GM19372 (cell line): ENCODE measurements around the gene BANP.
"Not testable (repeated sequence)": the region's sequence is repeated elsewhere in the genome, so short reads cannot be mapped to it uniquely, and the experiment has no call there.

Experiments used
- ATAC-seq: cut with Tn5 transposase; IDR thresholded peaks from one replicate; pipeline ENCODE4 v1.9.1; 2021; ENCODE audit warnings: mild to moderate bottlenecking, low read depth, moderate library complexity; ENCODE audit not compliant: unreplicated experiment

The BANP gene

DNA sequence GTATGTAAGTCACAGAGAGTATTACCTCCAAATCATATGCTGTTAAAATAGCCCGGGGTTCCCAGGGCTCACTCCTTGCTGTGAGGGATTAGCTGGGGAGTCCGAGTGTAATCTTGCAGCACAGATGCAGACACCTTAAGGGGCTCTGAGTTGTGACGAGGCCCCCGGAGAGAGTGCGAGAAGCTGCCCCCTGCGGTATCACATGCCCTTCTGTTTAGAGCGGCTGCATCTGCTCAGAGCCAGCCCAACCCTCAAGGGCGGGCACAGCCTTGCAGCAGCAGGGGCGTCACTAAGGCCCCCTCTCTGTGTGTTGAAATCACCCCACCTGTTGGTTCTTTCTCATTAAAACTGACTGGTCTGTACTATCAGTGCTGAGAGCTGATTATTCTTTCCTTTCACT lies 37.4 kb downstream of the BANP start:
- ATAC-seq = not testable (repeated sequence)

DNA sequence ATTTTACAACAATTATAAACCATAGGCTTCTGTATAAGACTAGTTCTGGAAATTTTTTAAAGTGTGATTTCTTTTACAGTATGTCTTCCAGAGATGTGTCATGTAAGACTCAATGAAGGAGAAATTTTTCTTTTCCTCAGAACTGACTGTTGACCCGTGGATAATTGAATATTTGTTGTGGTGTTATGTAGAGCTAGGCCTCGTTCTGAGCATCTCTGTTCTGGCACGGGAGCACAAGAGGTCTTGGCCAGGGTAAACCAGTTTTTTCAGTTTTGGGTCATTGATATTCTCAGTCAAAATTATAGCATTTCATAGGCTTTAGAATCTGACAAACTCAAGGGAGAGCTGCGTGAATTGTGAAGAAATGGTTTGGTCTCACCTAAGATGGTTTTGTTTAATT lies 39.0 kb downstream of the BANP start:
- ATAC-seq = not testable (repeated sequence)

DNA sequence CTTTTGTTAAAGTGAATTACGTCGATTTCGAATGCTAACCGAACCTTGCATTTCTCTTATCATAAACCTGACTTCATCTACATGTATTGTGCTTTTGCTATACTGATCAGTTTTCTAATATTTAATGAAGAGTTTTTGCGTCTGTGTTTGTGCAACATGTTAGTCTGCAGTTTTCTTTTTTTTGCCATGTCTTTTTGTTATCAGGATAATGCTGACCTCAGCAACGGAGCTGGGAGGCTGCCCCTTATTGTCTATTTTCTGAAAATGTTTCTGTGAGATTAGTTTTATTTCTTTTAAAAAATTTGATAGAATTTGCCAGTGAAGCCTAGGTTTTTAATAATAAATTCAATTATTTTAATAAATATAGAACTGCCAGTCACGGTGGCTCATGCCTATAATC lies 40.9 kb downstream of the BANP start:
- not testable (repeated sequence) for ATAC-seq

DNA sequence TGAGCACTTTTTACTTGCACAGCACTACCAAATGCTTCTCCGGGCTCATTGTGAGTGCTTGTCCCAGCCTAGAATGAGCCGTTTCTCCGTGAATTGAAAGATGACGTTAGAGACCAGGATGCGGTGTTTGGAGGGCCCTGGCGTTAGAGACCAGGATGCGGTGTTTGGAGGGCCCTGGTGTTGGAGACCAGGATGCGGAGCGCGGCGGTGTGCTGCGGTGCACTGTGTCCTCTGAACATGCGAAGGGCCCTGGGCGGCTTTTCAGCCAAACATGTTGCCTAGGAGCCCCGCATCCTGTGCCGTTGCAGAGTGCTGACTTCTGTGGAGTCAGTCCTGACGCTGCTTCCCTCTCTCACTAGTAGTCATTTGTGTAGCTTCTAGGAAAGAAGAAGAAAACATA lies 42.7 kb downstream of the BANP start:
- no peak for ATAC-seq

DNA sequence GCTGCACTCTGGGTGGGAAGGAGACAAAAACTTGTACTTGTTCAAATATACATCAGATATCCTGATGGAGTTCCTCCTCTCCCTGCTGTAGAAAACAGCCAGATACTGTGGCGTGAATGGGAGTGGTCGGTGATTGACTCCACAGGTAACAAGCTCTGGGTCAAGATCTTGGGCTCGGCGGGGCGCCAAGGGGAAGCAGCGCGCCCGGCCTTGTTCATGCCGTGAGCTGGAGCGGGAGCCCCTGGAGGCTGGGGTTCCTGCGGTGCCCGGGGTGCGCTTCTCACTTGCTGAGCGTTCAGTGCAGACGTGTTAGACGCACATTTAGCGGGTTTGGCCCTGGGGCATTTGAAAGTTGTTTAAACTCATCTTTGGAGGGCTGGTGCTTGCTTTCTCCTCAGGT lies 44.4 kb downstream of the BANP start:
- no peak for ATAC-seq

DNA sequence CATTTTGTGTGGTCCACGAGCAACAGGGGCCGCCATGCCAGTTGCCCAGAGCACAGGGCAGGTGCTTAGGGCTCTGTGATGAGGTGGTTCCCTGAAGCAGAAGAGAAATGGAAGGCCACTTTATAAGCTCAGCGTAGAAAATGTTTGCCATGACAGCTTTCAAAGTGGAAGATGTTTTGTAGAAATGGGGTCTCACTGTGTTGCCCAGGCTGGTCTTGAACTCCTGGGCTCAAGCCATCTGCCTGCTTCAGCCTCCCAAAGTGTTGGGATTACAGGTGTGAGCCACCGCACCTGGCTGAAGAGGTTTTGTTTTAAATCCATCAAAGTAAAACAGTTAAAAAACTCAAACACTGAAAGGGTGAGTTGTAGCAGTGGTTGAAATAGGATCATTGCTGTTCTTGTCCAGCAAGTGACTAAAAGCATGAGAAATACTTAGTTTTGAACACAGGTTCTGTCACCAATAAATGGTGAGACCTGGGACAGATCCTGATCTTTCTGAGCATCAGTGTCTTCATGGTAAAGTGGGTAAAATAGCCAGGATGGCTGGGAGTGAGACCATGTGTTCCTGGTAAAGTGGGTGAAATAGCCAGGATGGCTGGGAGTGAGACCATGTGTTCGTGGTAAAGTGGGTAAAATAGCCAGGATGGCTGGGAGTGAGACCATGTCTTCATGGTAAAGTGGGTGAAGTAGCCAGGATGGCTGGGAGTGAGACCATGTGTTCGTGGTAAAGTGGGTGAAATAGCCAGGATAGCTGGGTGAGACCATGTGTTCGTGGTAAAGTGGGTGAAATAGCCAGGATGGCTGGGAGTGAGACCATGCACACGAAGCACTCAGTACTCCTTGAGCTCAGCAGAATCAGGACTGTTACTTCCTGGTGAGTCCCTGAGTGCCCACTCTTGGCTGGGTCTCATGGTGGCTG lies 46.0 kb downstream of the BANP start:
- ATAC-seq = no peak

DNA sequence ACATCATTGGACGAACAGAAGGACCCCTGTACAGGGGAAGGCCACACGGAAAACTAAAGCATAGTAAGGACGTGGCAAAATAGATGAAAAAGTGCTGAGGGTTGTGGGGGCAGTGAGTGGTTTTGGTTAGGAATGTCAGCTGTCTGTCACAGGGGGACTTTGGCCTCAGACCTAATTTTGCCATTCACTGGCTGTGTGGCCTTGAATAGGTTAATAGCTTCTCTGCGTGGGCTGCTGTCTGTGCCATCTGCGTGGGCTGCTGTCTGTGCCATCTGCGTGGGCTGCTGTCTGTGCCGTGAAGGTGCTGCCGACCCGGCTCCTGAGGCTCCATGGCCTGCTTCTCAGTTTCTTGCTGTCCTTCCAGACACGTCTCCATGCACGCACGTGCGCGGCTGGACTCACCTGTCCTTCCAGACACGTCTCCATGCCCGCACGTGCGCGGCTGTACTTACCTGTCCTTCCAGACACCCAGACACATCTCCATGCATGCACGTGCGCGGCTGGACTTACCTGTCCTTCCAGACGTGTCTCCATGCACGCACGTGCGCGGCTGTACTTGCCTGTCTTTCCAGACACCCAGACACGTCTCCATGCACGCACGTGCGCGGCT lies 47.1 kb downstream of the BANP start:
- not testable (repeated sequence) for ATAC-seq

DNA sequence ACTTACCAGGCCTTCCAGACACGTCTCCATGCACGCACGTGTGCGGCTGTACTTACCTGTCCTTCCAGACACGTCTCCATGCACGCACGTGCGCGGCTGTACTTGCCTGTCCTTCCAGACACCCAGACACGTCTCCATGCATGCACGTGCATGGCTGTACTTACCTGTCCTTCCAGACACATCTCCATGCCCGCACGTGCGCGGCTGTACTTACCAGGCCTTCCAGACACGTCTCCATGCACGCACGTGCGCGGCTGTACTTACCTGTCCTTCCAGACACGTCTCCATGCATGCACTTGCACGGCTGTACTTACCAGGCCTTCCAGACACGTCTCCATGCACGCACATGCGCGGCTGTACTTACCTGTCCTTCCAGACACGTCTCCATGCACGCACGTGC lies 47.8 kb downstream of the BANP start:
- ATAC-seq = not testable (repeated sequence)

DNA sequence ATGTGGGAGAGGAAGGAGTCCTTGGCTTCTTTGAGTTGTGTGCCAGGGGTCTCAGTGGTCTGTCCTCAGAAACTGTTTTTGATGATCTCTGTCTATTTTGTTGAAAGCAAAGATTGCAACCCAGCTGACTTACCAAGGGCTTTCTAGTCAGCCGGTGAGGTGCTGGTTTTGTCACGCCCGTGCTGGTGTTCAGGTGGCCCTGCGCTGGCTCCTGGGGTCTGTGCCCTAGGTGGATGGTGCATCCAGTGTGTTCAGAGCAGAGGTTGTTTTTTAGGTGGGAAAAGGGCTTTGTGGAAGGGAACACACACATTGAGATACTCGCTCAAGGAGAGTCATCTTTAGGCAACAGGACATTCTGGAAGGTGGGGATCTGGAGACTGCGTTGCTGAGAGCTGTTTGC lies 51.0 kb downstream of the BANP start:
- no peak for ATAC-seq

DNA sequence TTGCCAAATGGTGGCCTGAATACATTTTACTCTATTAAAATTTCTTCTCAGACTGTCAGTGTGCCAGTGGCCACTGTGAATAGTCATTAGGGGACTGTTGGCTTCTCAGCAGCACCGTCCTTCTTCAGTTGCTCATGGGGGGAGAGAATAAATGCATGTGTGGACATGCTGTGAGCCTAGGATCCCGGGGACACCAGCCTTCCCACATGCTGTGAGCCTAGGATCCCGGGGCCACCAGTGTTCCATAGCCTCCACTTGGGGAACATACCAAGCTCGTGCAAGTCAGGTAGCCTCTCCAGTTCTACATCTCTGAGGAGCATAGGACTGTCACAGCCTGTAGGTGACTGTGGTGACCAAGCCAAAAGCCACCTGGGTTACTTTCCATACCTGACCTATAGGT lies 51.5 kb downstream of the BANP start:
- no peak for ATAC-seq

DNA sequence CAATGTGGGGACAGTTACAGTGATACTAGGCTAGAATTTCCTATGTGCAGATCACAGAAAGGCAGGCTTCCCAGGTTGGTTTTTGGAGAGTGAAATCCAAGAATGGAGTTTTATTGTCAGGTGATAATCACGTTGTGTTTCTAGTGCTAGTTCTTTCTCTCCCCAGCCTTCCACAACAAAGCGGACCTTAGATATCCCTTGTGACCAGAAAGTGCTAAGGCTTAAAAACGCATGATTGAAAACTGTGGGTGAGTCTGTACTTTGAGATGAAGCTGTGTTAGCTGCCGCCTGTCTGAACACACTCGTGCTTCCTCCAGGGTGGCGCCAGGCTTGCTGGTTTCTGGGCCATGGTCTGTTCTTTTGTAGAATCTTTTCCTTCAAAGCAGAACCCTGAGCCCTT lies 52.1 kb downstream of the BANP start:
- ATAC-seq = no peak

DNA sequence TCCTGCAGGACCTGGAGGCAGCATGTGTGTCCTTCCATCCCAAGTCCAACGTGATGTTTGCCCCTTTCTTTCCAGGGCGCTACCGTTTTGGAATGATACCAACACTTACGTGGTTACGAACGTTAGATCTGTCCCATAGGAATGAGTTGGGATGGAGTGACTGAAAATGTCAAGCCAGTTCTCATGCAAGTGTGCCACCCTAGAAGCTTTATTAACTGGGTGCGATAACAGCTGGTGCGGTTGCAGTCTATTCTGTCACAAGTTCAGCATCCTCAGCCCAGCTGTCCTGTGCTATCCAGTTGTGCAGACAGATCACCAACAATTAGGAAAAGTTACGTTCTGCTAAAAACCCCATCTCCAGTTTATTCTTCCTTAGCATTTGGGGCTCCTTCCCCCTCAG lies 52.5 kb downstream of the BANP start:
- no peak for ATAC-seq

DNA sequence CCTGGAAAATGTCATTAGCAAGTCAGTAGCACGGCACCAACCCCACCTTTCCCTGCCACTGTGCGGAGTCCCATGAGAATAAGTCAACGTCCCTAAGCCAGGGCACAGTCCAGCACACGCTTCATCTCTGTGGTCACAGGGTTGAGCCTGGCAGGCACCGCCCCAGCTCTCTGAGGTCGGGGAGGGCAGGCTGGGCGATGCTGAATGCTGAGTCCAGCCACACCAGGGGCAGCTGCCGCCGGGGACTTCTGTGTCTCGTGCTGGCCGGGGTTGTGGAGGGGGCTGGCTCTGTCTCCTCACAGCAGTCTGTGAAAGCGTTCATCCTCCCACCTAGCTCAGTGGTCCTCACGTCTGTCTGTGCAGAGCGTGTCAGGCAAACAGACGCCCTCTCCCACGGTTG lies 53.2 kb downstream of the BANP start:
- no peak for ATAC-seq

DNA sequence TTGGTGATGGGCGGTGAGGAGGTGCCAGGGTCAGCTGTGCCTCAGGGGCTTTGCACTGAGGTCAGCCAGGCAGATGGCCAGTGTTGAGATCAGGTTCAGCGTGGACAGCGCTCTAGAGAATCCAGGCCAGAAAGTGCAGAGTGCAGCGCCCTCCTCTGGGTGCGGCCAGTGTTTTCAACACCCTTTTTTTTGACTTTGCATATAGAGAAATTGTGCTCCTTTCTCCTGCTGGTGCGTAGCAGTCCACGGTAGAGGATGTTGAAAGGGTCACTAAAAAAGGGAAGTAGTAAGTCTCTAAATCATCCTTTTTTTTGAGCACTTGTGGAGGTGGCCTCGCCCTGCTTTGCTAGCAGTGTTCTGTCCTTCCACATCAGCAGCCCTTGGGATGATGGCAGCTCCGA lies 53.9 kb downstream of the BANP start:
- ATAC-seq = no peak

DNA sequence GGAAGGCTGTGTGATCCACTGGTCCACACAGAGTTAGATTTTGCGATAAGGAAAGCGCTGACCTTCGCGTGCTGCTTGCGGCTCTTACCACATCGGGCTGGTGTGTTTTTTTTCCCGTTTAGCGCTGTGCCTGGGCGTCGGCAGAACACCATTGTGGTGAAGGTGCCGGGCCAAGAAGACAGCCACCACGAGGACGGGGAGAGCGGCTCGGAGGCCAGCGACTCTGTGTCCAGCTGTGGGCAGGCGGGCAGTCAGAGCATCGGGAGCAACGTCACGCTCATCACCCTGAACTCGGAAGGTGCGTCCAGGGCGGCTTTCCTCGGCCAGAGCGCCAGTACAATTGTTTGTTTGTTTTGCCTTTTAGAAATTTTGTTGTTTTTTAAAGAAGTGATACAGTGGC lies 54.7 kb downstream of the BANP start:
- ATAC-seq = no peak

DNA sequence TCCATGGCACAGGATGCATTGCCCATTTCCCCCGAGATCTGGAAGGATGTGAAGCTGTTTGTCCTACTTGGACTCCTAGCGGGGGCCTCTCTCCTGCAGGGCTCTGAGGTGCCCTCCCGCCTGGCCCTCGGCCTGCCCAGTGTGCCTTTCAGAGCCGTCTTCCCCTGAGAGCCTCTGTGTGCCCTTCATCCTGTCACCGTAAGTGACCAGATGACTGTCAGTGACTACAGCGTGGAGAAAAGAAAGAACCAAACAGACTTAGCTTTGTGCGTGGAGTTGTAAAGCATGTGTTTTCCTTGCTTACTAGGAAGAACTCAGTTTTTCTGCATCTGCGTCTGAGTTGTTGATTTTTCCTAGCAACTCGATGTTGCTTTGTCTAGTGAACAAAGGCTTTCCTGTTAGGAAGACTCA lies 56.1 kb downstream of the BANP start:
- no peak for ATAC-seq

DNA sequence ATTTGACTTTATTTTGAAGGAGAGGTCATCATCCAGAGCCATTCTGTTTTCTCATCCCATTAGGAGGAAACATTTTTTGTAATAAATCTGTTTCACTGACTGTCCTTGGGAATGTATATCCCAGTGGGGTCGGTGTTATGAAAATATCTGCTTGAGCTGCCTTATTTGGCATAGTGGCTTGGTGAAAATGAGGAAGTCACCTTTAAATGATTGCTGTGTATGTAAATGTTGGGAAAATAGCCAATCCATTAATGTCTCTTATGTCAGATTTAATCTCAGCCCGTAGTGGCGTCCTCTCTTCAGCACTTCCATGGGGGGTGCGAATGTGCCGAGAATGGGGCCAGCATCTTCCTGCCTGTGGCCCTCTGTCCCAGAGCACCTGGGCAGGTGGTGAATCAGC lies 57.6 kb downstream of the BANP start:
- ATAC-seq = no peak

DNA sequence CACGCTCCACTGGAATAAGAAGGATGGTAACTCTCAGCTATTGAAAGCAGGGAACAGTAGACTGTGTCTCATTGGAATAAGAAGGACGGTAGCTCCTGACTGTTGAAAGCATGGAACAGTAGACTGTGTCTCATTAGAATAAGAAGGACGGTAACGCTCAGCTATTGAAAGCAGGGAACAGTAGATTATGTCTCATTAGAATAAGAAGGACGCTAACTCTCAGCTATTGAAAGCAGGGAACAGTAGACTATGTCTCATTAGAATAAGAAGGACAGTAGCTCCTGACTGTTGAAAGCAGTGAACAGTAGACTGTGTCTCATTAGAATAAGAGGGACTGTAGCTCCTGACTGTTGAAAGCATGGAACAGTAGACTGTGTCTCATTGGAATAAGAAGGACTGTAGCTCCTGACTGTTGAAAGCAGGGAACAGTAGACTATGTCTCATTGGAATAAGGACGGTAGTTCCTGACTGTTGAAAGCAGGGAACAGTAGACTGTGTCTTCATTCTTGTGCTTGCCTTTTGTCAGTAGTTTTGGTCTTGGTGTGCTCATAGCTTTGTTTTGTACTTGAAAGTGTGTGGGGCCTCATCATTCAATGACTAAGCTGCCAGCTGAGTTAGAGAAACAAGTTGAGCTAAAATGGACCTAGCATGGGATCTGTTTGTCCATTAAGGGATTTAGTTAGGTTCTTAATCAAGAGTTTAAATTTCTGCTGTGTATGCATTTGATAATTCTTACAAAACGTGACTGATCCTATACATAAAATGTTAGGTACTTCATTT lies 58.5 kb downstream of the BANP start:
- no peak for ATAC-seq

DNA sequence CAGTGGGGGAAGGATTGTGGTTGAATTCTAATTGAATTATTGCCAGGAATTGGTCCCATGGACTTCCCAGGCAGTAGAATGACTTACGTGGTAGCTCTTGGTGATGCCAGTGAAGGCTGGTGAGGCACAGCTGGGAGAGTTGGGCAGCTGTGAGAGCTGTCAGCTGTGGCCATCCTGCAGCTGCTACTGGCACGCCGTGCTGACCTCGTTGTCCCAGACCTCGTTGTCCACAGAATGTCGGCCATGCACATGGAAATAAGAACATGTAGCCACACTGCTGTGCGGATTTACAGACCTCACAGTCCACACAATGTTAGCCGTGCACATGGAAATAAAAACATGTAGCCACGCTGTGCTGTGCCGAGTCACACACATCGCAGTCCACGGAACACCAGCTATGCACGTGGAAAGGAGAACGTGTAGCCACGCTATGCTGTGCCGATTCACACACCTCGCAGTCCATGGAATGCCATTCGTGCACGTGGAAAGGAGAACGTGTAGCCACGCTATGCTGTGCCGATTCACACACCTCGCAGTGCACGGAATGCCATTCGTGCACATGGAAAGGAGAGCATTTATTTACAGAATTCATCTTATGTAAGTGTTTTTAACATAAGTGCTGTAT lies 59.2 kb downstream of the BANP start:
- ATAC-seq = no peak

DNA sequence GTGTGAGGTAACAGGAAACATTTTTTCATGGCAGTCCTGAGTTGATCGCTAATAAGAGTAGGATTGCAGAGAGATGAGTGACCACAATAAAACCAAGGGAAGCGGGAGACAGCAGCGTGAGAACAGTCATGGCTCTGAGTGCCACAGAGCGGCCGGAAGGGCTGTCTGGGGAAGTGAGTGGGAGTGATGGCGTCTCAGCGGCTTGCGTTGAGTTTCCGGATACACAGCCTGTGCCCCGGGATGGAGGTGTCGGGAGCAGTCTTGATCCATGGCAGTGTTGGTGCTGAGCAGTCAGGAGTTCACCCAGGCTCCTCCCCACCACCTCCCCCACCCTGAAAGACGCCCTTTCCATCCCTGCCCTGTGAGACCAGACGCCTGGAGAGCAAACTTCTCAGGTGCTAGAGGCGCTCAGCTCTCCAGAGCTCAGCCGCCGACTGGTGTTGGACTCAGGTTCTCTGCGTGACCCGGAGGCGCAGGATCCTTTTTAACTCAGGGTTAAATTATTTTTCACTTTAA lies 59.8 kb downstream of the BANP start:
- no peak for ATAC-seq

DNA sequence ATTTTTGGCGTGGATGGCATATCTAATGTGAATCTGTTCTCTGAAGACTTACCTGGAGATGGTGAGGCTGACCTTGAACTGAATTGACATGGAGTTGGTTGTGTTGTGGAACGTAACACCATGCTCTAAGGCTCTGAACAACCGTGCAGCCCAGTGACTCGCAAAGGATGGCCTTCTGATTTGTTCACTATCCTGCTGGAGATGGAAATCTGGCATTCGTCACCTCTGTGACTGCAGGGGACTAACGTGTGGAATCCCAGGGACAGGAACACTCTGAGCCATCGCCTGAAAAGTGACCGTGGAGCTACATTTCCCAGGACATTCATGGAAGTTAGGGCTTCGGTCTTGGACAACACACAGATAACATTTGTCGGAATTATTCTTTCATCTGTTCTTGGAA lies 61.1 kb downstream of the BANP start:
- ATAC-seq = no peak
